ENCODE data around the gene KIAA2012. TPM values are rescaled to one million over a fixed set of nuclear protein-coding genes. Genes with fewer than 3 reads are reported as not detected.

KIAA2012 gene
- polyA plus RNA-seq, 2 donors, result not detected

- Histone ChIP-seq H3K4me3 (ENCODE audit: low read depth in 1 of 2, low read length in 2 of 2) (no peak overlapping the region), H3K27ac (ENCODE audit: low read depth in 2 of 2, low read length in 1 of 2) (no peak overlapping the region), H3K4me1 (ENCODE audit: control insufficient read depth in 2 of 2, insufficient read depth in 2 of 2, low read length in 1 of 2) (no peaks in the 10 kb centered on the region), H3K9me3 (ENCODE audit: control insufficient read depth in 2 of 2, insufficient read depth in 1 of 2, low read depth in 1 of 2, low read length in 1 of 2) (no peaks in the 10 kb centered on the region), H3K27me3 (ENCODE audit: control insufficient read depth in 1 of 2, insufficient read depth in 2 of 2, low read length in 2 of 2) (no peaks in the 10 kb centered on the region), H3K36me3 (ENCODE audit: control insufficient read depth in 2 of 2, insufficient read depth in 2 of 2, low read length in 1 of 2) (no peaks in the 10 kb centered on the region)
- WGBS, 2 donors, result 95 to 100% methylated on average over 2 of the region's 2 CpGs
Observed at GRCh38 chr2:202071107-202071506, 1.9 kb upstream of the KIAA2012 start.

DNA sequence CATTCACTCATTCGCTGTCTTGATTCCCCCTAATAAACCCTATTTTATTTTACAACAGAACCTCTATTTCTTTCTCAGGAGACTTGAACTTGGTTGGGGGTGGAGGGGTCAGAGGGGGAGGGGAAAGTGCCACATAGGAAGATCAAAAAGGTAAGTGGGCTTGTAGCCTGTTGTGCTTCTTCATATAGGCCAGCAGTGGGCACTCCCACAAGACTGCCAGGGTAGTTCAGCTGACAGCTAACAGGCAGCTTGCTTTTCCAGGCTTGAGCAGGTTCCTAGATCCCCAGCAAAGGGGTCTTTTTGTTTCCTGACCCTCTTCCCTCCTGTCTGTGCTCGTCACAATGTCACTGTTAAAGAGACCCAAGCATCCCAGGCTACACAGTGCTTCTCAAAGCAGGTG is 829 bp upstream of the KIAA2012 start:
- 64 to 100% methylated on average over 2 of the region's 2 CpGs for WGBS, 2 donors
- no peaks in the 10 kb centered on the region for H3K9me3 ChIP-seq (ENCODE audit: control insufficient read depth in 2 of 2, insufficient read depth in 1 of 2, low read depth in 1 of 2, low read length in 1 of 2)
- no peaks in the 10 kb centered on the region for H3K4me1 ChIP-seq (ENCODE audit: control insufficient read depth in 2 of 2, insufficient read depth in 2 of 2, low read length in 1 of 2)
- H3K27me3 ChIP-seq (ENCODE audit: control insufficient read depth in 1 of 2, insufficient read depth in 2 of 2, low read length in 2 of 2), result no peaks in the 10 kb centered on the region
- H3K4me3 ChIP-seq (ENCODE audit: low read depth in 1 of 2, low read length in 2 of 2), result no peak overlapping the region
- no peaks in the 10 kb centered on the region for H3K36me3 ChIP-seq (ENCODE audit: control insufficient read depth in 2 of 2, insufficient read depth in 2 of 2, low read length in 1 of 2)
- no peak overlapping the region for H3K27ac ChIP-seq (ENCODE audit: low read depth in 2 of 2, low read length in 1 of 2)

DNA sequence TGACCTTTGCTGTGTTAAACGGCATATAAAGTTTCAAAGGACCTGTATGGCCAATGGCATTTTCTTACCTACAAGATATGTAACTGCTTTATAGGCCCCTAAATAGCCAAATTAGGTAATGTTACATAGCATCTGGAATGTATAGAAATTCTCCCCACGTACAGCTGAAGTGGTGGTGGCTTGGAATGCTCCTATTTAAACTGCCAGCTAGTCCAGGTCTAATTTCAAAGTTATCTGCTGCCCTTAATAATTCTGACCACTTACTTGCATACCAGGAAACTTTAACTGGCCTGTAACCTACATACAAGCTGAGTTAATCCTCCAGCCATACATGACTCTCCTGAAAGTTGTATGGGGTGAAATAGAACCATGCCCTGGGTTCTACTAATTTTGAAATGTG is 1.3 kb downstream of the KIAA2012 start:
- H3K4me3 ChIP-seq (ENCODE audit: low read depth in 1 of 2, low read length in 2 of 2), result no peak overlapping the region
- H3K9me3 ChIP-seq (ENCODE audit: control insufficient read depth in 2 of 2, insufficient read depth in 1 of 2, low read depth in 1 of 2, low read length in 1 of 2), result no peaks in the 10 kb centered on the region
- no peak overlapping the region for H3K27ac ChIP-seq (ENCODE audit: low read depth in 2 of 2, low read length in 1 of 2)
- H3K4me1 ChIP-seq (ENCODE audit: control insufficient read depth in 2 of 2, insufficient read depth in 2 of 2, low read length in 1 of 2), result no peaks in the 10 kb centered on the region
- 87 to 93% methylated on average over 2 of the region's 2 CpGs for WGBS, 2 donors
- H3K27me3 ChIP-seq (ENCODE audit: control insufficient read depth in 1 of 2, insufficient read depth in 2 of 2, low read length in 2 of 2), result no peaks in the 10 kb centered on the region
- H3K36me3 ChIP-seq (ENCODE audit: control insufficient read depth in 2 of 2, insufficient read depth in 2 of 2, low read length in 1 of 2), result no peaks in the 10 kb centered on the region

DNA sequence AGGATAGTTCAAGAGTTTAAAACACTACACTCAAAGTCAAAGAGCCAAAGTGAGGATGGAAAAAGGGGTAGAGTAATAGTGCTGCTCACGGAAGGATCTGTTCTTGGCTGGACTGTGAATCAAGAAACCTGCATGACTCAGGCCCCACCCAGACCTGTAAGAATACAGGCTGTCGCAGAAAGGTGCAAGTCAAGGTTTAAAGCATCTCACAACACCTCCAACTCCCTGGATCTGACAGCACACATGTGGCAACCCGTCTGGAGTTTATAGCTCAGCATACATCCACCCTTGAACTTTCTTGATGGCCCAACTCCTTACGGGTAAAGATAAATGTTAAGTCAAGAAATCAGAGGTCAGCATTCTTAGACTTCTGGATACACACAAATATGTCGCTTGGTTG is 6.3 kb downstream of the KIAA2012 start:
- Histone ChIP-seq H3K9me3 (ENCODE audit: control insufficient read depth in 2 of 2, insufficient read depth in 1 of 2, low read depth in 1 of 2, low read length in 1 of 2) (no peaks in the 10 kb centered on the region), H3K4me1 (ENCODE audit: control insufficient read depth in 2 of 2, insufficient read depth in 2 of 2, low read length in 1 of 2) (no peaks in the 10 kb centered on the region), H3K27ac (ENCODE audit: low read depth in 2 of 2, low read length in 1 of 2) (no peak overlapping the region), H3K4me3 (ENCODE audit: low read depth in 1 of 2, low read length in 2 of 2) (no peak overlapping the region), H3K36me3 (ENCODE audit: control insufficient read depth in 2 of 2, insufficient read depth in 2 of 2, low read length in 1 of 2) (no peaks in the 10 kb centered on the region), H3K27me3 (ENCODE audit: control insufficient read depth in 1 of 2, insufficient read depth in 2 of 2, low read length in 2 of 2) (no peaks in the 10 kb centered on the region)
- 60 to 70% methylated on average over 5 of the region's 5 CpGs for WGBS, 2 donors

DNA sequence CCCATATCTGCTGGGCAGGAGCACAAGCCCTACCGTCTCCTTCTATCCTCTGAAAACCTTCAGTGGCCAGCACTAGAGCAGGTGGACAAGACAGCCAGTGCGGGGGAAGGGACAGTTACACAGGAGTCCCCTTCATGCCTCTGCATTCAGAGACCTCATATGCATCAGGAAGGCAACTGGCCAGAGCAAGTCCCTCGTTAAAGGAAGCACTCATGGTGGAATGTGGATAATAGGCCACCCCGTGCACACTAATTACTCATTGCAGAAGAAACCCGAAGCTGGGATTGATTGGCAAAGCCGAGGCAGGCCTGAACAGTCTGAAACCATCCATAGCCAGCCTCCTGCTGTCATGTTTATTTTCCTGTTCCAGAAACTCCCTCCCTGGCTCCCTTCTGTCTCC is 11.2 kb downstream of the KIAA2012 start:
- WGBS, 2 donors, result 43 to 44% methylated on average over 6 of the region's 6 CpGs
- H3K4me1 ChIP-seq (ENCODE audit: control insufficient read depth in 2 of 2, insufficient read depth in 2 of 2, low read length in 1 of 2), result no peaks in the 10 kb centered on the region

GRCh38 chr2:202088777-202089176 is 15.7 kb downstream of the KIAA2012 start:
- Histone ChIP-seq H3K4me3 (ENCODE audit: low read depth in 1 of 2, low read length in 2 of 2) (no peak overlapping the region), H3K27me3 (ENCODE audit: control insufficient read depth in 1 of 2, insufficient read depth in 2 of 2, low read length in 2 of 2) (no peaks in the 10 kb centered on the region), H3K4me1 (ENCODE audit: control insufficient read depth in 2 of 2, insufficient read depth in 2 of 2, low read length in 1 of 2) (no peaks in the 10 kb centered on the region), H3K27ac (ENCODE audit: low read depth in 2 of 2, low read length in 1 of 2) (no peak overlapping the region), H3K9me3 (ENCODE audit: control insufficient read depth in 2 of 2, insufficient read depth in 1 of 2, low read depth in 1 of 2, low read length in 1 of 2) (no peaks in the 10 kb centered on the region), H3K36me3 (ENCODE audit: control insufficient read depth in 2 of 2, insufficient read depth in 2 of 2, low read length in 1 of 2) (no peaks in the 10 kb centered on the region)
- 88 to 90% methylated on average over 3 of the region's 3 CpGs for whole genome bisulfite sequencing, 2 donors

More for the DNA sequence above, 11.2 kb downstream of the KIAA2012 start:
- Histone ChIP-seq H3K4me3 (ENCODE audit: low read depth in 1 of 2, low read length in 2 of 2) (no peak overlapping the region), H3K9me3 (ENCODE audit: control insufficient read depth in 2 of 2, insufficient read depth in 1 of 2, low read depth in 1 of 2, low read length in 1 of 2) (no peaks in the 10 kb centered on the region), H3K36me3 (ENCODE audit: control insufficient read depth in 2 of 2, insufficient read depth in 2 of 2, low read length in 1 of 2) (no peaks in the 10 kb centered on the region), H3K27me3 (ENCODE audit: control insufficient read depth in 1 of 2, insufficient read depth in 2 of 2, low read length in 2 of 2) (no peaks in the 10 kb centered on the region), H3K27ac (ENCODE audit: low read depth in 2 of 2, low read length in 1 of 2) (no peak overlapping the region)

DNA sequence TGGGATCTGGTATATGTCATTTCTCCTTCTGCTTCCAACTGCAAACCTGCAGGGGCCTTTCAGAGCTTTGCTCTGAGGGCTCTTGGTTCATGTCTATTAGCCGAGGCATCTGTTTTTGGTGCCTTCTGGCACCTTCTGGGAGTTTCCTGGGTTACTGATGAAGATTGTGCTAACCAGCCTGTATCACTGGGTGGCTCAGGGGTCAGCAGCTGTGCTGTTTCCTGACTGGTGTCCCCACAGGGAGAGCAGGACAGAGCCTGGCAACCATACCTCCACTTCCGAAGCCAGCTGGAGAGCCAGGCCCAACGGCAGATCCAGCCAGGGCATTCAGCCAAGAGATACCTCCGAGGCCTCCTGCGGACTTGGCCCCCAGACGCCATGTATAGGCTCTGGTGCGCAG is 17.5 kb downstream of the KIAA2012 start:
- Histone ChIP-seq H3K4me3 (ENCODE audit: low read depth in 1 of 2, low read length in 2 of 2) (no peak overlapping the region), H3K27ac (ENCODE audit: low read depth in 2 of 2, low read length in 1 of 2) (no peak overlapping the region), H3K4me1 (ENCODE audit: control insufficient read depth in 2 of 2, insufficient read depth in 2 of 2, low read length in 1 of 2) (no peaks in the 10 kb centered on the region), H3K9me3 (ENCODE audit: control insufficient read depth in 2 of 2, insufficient read depth in 1 of 2, low read depth in 1 of 2, low read length in 1 of 2) (no peaks in the 10 kb centered on the region), H3K27me3 (ENCODE audit: control insufficient read depth in 1 of 2, insufficient read depth in 2 of 2, low read length in 2 of 2) (no peaks in the 10 kb centered on the region), H3K36me3 (ENCODE audit: control insufficient read depth in 2 of 2, insufficient read depth in 2 of 2, low read length in 1 of 2) (no peaks in the 10 kb centered on the region)
- WGBS, 2 donors, result 70 to 73% methylated on average over 7 of the region's 7 CpGs

DNA sequence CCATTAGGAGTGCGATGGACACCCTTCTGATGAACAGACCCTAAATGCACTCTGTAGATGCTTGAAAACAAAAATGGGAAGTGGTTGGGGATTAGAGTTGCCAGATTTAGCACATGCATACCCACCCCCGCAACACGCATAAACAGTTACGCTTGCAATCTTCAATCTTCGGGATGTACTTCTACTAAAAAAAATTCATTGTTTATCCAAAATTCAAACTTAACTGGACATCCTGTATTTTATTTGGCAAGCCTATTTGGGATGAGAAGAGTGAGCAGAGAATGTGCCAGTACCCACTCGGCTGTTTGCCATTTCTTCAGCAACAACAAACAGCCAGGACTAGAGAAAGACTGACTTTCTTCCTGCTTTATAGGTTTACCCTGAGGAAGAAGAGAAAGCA is 18.4 kb downstream of the KIAA2012 start:
- H3K27me3 ChIP-seq (ENCODE audit: control insufficient read depth in 1 of 2, insufficient read depth in 2 of 2, low read length in 2 of 2), result no peaks in the 10 kb centered on the region
- no peak overlapping the region for H3K4me3 ChIP-seq (ENCODE audit: low read depth in 1 of 2, low read length in 2 of 2)
- H3K27ac ChIP-seq (ENCODE audit: low read depth in 2 of 2, low read length in 1 of 2), result no peak overlapping the region
- H3K4me1 ChIP-seq (ENCODE audit: control insufficient read depth in 2 of 2, insufficient read depth in 2 of 2, low read length in 1 of 2), result no peaks in the 10 kb centered on the region
- WGBS, 2 donors, result 61 to 73% methylated on average over 6 of the region's 6 CpGs
- H3K9me3 ChIP-seq (ENCODE audit: control insufficient read depth in 2 of 2, insufficient read depth in 1 of 2, low read depth in 1 of 2, low read length in 1 of 2), result no peaks in the 10 kb centered on the region
- H3K36me3 ChIP-seq (ENCODE audit: control insufficient read depth in 2 of 2, insufficient read depth in 2 of 2, low read length in 1 of 2), result no peaks in the 10 kb centered on the region

GRCh38 chr2:202094426-202094986 is 21.5 kb downstream of the KIAA2012 start:
- no peak overlapping the region for H3K27ac ChIP-seq (ENCODE audit: low read depth in 2 of 2, low read length in 1 of 2)
- no peaks in the 10 kb centered on the region for H3K36me3 ChIP-seq (ENCODE audit: control insufficient read depth in 2 of 2, insufficient read depth in 2 of 2, low read length in 1 of 2)
- H3K27me3 ChIP-seq (ENCODE audit: control insufficient read depth in 1 of 2, insufficient read depth in 2 of 2, low read length in 2 of 2), result no peaks in the 10 kb centered on the region
- H3K4me3 ChIP-seq (ENCODE audit: low read depth in 1 of 2, low read length in 2 of 2), result no peak overlapping the region
- no peaks in the 10 kb centered on the region for H3K4me1 ChIP-seq (ENCODE audit: control insufficient read depth in 2 of 2, insufficient read depth in 2 of 2, low read length in 1 of 2)
- no peaks in the 10 kb centered on the region for H3K9me3 ChIP-seq (ENCODE audit: control insufficient read depth in 2 of 2, insufficient read depth in 1 of 2, low read depth in 1 of 2, low read length in 1 of 2)
- WGBS, 2 donors, result 51 to 66% methylated on average over 3 of the region's 3 CpGs

- H3K36me3 ChIP-seq (ENCODE audit: control insufficient read depth in 2 of 2, insufficient read depth in 2 of 2, low read length in 1 of 2), result no peaks in the 10 kb centered on the region
- no peaks in the 10 kb centered on the region for H3K27me3 ChIP-seq (ENCODE audit: control insufficient read depth in 1 of 2, insufficient read depth in 2 of 2, low read length in 2 of 2)
- H3K4me3 ChIP-seq (ENCODE audit: low read depth in 1 of 2, low read length in 2 of 2), result no peak overlapping the region
- H3K4me1 ChIP-seq (ENCODE audit: control insufficient read depth in 2 of 2, insufficient read depth in 2 of 2, low read length in 1 of 2), result no peaks in the 10 kb centered on the region
- no peak overlapping the region for H3K27ac ChIP-seq (ENCODE audit: low read depth in 2 of 2, low read length in 1 of 2)
- no peaks in the 10 kb centered on the region for H3K9me3 ChIP-seq (ENCODE audit: control insufficient read depth in 2 of 2, insufficient read depth in 1 of 2, low read depth in 1 of 2, low read length in 1 of 2)
Observed at GRCh38 chr2:202095235-202095634, 22.2 kb downstream of the KIAA2012 start.

Measured in esophagus (tissue), 2 donors.